ENCODE measurements around the gene OPCML. TPM values are rescaled to one million over a fixed set of nuclear protein-coding genes. Genes with fewer than 3 reads are reported as not detected.

OPCML gene
- total RNA-seq, 4 donors from 2014 or later, result 0.33 TPM; not detected in 3

- intact Hi-C loops (cut with DNase I), result no loop called here
- H3K4me1 ChIP-seq, result no peaks in the 10 kb centered on the region
- no peaks in the 10 kb centered on the region for H3K36me3 ChIP-seq
- no peak overlapping the region for H3K27ac ChIP-seq
- WGBS, 2 donors, result 87 to 90% methylated on average over 5 of the region's 5 CpGs
- no peak for TF ChIP-seq POLR2A (IDR thresholded peaks at IDR 0.05)
- TF ChIP-seq, protein P1, sequence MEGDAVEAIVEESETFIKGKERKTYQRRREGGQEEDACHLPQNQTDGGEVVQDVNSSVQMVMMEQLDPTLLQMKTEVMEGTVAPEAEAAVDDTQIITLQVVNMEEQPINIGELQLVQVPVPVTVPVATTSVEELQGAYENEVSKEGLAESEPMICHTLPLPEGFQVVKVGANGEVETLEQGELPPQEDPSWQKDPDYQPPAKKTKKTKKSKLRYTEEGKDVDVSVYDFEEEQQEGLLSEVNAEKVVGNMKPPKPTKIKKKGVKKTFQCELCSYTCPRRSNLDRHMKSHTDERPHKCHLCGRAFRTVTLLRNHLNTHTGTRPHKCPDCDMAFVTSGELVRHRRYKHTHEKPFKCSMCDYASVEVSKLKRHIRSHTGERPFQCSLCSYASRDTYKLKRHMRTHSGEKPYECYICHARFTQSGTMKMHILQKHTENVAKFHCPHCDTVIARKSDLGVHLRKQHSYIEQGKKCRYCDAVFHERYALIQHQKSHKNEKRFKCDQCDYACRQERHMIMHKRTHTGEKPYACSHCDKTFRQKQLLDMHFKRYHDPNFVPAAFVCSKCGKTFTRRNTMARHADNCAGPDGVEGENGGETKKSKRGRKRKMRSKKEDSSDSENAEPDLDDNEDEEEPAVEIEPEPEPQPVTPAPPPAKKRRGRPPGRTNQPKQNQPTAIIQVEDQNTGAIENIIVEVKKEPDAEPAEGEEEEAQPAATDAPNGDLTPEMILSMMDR (IDR thresholded peaks at IDR 0.05), result no peak
- no peaks in the 10 kb centered on the region for H3K27me3 ChIP-seq
- H3K9me3 ChIP-seq, result no peaks in the 10 kb centered on the region
- no peak for DNase-seq
- no peak overlapping the region for H3K4me3 ChIP-seq (replicated peaks in 1 of 3)
Measured at GRCh38 chr11:132790466-132790865, 741.8 kb downstream of the OPCML start.

- H3K9me3 ChIP-seq, result no peaks in the 10 kb centered on the region
- TF ChIP-seq, protein P1 (IDR thresholded peaks at IDR 0.05), result no peak
- no peak for TF ChIP-seq POLR2A (IDR thresholded peaks at IDR 0.05)
- no peak for DNase-seq
- intact Hi-C loops (cut with DNase I), result no loop called here
- H3K27ac ChIP-seq, result no peak overlapping the region
- no peak overlapping the region for H3K4me3 ChIP-seq (replicated peaks in 1 of 3)
- 87 to 92% methylated on average over 6 of the region's 6 CpGs for WGBS, 2 donors
- no peaks in the 10 kb centered on the region for H3K36me3 ChIP-seq
- H3K27me3 ChIP-seq, result no peaks in the 10 kb centered on the region
- H3K4me1 ChIP-seq, result no peaks in the 10 kb centered on the region
Measured at GRCh38 chr11:132788816-132789325, 743.4 kb downstream of the OPCML start.

GRCh38 chr11:132785878-132786277 is 746.4 kb downstream of the OPCML start:
- intact Hi-C loops (cut with DNase I), result no loop called here
- Histone ChIP-seq H3K4me1 (no peaks in the 10 kb centered on the region), H3K4me3 (replicated peaks in 1 of 3) (no peak overlapping the region), H3K36me3 (no peaks in the 10 kb centered on the region), H3K9me3 (no peaks in the 10 kb centered on the region), H3K27me3 (no peaks in the 10 kb centered on the region), H3K27ac (no peak overlapping the region)
- WGBS, 2 donors, result 65 to 71% methylated on average over 4 of the region's 4 CpGs
- no peak for DNase-seq
- no peak for TF ChIP-seq POLR2A (IDR thresholded peaks at IDR 0.05)
- TF ChIP-seq, protein P1 (IDR thresholded peaks at IDR 0.05), result no peak

DNA sequence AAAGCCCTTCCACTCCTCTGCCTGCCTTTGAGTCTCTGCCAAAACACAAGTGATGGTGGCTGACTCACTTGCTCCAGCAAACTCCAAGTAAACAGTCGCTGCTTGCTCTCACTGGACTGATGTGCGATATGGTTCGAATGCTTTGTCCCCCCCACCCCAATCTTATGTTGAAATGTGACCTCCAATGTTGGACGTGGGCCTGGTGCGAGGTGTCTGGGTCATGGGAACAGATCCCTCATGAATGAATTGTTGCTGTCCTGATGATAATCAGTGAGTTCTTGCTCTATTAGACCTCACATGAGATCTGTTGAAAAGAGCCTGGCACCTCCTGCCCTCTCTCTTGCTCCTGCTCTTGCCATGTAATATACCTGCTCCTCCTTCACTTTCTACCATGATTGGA is 747.9 kb downstream of the OPCML start:
- Histone ChIP-seq H3K36me3 (no peaks in the 10 kb centered on the region), H3K9me3 (no peaks in the 10 kb centered on the region), H3K4me3 (replicated peaks in 1 of 3) (no peak overlapping the region), H3K27me3 (no peaks in the 10 kb centered on the region), H3K27ac (no peak overlapping the region), H3K4me1 (no peaks in the 10 kb centered on the region)
- DNase-seq, result peak in 1 of 2 donors; percentile 20
- intact Hi-C loops (cut with DNase I), result no loop called here
- 71 to 72% methylated on average over 5 of the region's 5 CpGs for WGBS, 2 donors
- TF ChIP-seq, protein P1 (IDR thresholded peaks at IDR 0.05), result no peak
- no peak for TF ChIP-seq POLR2A (IDR thresholded peaks at IDR 0.05)

GRCh38 chr11:132782102-132782501 is 750.2 kb downstream of the OPCML start:
- intact Hi-C loops (cut with DNase I), result no loop called here
- H3K27ac ChIP-seq, result no peak overlapping the region
- no peak overlapping the region for H3K4me3 ChIP-seq (replicated peaks in 1 of 3)
- no peaks in the 10 kb centered on the region for H3K36me3 ChIP-seq
- H3K27me3 ChIP-seq, result no peaks in the 10 kb centered on the region
- WGBS, 2 donors, result 79 to 80% methylated on average over 6 of the region's 6 CpGs
- TF ChIP-seq POLR2A (IDR thresholded peaks at IDR 0.05), result no peak
- TF ChIP-seq, protein P1 (IDR thresholded peaks at IDR 0.05), result no peak
- no peaks in the 10 kb centered on the region for H3K9me3 ChIP-seq
- no peak for DNase-seq
- no peaks in the 10 kb centered on the region for H3K4me1 ChIP-seq
